ENCODE measurements around the gene KIF26B. TPM values are rescaled to one million over a fixed set of nuclear protein-coding genes. Genes with fewer than 3 reads are reported as not detected.

KIF26B gene
- total and polyA plus RNA-seq, 2 of the 4 experiments (the other 2 are of a cell fraction) = 0.53 to 0.54 TPM

DNA sequence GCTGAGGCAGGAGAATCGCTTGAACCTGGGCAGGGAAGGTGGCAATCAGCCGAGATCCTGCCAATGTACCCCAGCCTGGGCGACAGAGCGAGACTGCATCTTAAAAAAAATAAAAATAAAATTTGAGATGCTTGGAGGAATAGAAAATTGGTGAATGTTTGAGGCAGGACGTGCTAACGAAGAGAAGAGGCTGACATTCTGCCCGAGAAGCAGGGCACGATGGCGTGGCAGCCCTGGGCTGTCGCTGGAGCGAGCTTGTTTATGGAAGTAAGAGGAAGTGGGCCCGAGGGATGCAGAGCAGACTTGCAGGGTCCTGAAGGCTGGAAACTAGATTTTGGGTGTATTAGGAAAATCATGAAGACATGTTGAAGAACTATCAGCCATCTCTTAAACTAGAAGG is 92.6 kb downstream of the KIF26B start:
- H2BK20ac ChIP-seq (ENCODE audit: low read depth, low read length) = no peak overlapping the region
- H3K4me1 ChIP-seq (ENCODE audit: control insufficient read depth, insufficient read depth, low read length) = no peaks in the 10 kb centered on the region
- no peaks in the 10 kb centered on the region for H3K79me1 ChIP-seq (ENCODE audit: low read depth in 1 of 2, low read length in 2 of 2)
- 70% methylated on average over 2 of the region's 12 CpGs; no CpG with 5 or more reads in 1 of the 2 experiments for WGBS, 2 experiments (ENCODE audit: extremely low coverage in 2 of 2, insufficient read length in 1 of 2)
- no peak overlapping the region for H4K8ac ChIP-seq (ENCODE audit: low read depth in 2 of 2, low read length in 2 of 2)
- H2AFZ ChIP-seq (replicated peaks; ENCODE audit: low read length, poor library complexity) = no peak overlapping the region
- no peak overlapping the region for H3K4me2 ChIP-seq (ENCODE audit: low read depth, low read length)
- H3K27ac ChIP-seq (ENCODE audit: insufficient read depth, low read length) = no peak overlapping the region
- no peak for ATAC-seq (ENCODE audit: low read depth)
- ChIA-PET CTCF (interaction anchor here (0.6 kb wide), 2 partner anchors 24 to 634 kb away, joined by 3 read pairs; no protein-coding TSS in a partner anchor), POLR2A (ENCODE audit: unreplicated experiment) (no interaction called here)
- no peaks in the 10 kb centered on the region for H3K9me3 ChIP-seq (ENCODE audit: control insufficient read depth, insufficient read depth, low read length)
- no peak overlapping the region for H2BK15ac ChIP-seq (ENCODE audit: low read depth, low read length)
- H3K18ac ChIP-seq (ENCODE audit: low read depth, low read length) = no peak overlapping the region
- H2BK5ac ChIP-seq (ENCODE audit: low read depth, low read length, poor library complexity, severe bottlenecking) = no peak overlapping the region
- no peak overlapping the region for H2AK5ac ChIP-seq (ENCODE audit: low read depth, low read length)
- H3K23ac ChIP-seq (ENCODE audit: low read depth, low read length) = no peak overlapping the region
- H3K9ac ChIP-seq (ENCODE audit: low read depth, low read length) = no peak overlapping the region
- no peak overlapping the region for H3K14ac ChIP-seq (replicated peaks; ENCODE audit: low read depth, low read length)
- H2AK9ac ChIP-seq (replicated peaks; ENCODE audit: low read depth, low read length, poor library complexity) = no peak overlapping the region
- H4K20me1 ChIP-seq (ENCODE audit: insufficient read depth, low read length) = no peaks in the 10 kb centered on the region
- dilution Hi-C loops (cut with HindIII; ENCODE audit: low sequenced_read_pairs, unreplicated experiment) (no loop called here), intact Hi-C loops (cut with micrococcal nuclease) (no loop called here), in situ Hi-C loops (cut with MboI; ENCODE audit: low sequenced_read_pairs) (no loop called here)
- H3K36me3 ChIP-seq (ENCODE audit: control insufficient read depth, insufficient read depth, low read length) = peaks cover 7% of the 10 kb centered on the region
- no peaks in the 10 kb centered on the region for H3K27me3 ChIP-seq (ENCODE audit: control insufficient read depth, insufficient read depth, low read length)
- no TSS peak for BruUV-seq (replicated peaks)
- TF ChIP-seq RFX5 (IDR thresholded peaks at IDR 0.05; ENCODE audit: low read depth, low read length) = no peak
- no peak for TF ChIP-seq BHLHE40 (IDR thresholded peaks at IDR 0.05; ENCODE audit: low read depth, low read length)
- TF ChIP-seq CHD1 (IDR thresholded peaks at IDR 0.05; ENCODE audit: low read depth, low read length) = no peak
- no peak for TF ChIP-seq MAFK (IDR thresholded peaks at IDR 0.05; ENCODE audit: low read depth, low read length)
- no peak for TF ChIP-seq SMC3 (IDR thresholded peaks at IDR 0.05; ENCODE audit: low read depth, low read length)
- no peak for TF ChIP-seq FOS (IDR thresholded peaks at IDR 0.05; ENCODE audit: low read depth, low read length)
- no peak for TF ChIP-seq RAD21 (IDR thresholded peaks at IDR 0.05; ENCODE audit: low read length)
- TF ChIP-seq, protein P1, sequence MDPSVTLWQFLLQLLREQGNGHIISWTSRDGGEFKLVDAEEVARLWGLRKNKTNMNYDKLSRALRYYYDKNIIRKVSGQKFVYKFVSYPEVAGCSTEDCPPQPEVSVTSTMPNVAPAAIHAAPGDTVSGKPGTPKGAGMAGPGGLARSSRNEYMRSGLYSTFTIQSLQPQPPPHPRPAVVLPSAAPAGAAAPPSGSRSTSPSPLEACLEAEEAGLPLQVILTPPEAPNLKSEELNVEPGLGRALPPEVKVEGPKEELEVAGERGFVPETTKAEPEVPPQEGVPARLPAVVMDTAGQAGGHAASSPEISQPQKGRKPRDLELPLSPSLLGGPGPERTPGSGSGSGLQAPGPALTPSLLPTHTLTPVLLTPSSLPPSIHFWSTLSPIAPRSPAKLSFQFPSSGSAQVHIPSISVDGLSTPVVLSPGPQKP (IDR thresholded peaks at IDR 0.05; ENCODE audit: borderline replicate concordance, low read depth, low read length) = no peak
- H3K4ac ChIP-seq (ENCODE audit: low read depth, low read length) = no peak overlapping the region
- H4K91ac ChIP-seq (ENCODE audit: insufficient read depth, low read depth, low read length) = no peak overlapping the region
- no peak overlapping the region for H4K5ac ChIP-seq (ENCODE audit: low read depth, low read length)
- DNase-seq = no peak
- H3K56ac ChIP-seq (ENCODE audit: extremely low read depth, insufficient read depth, low read length) = no peak overlapping the region
- no peak overlapping the region for H2BK120ac ChIP-seq (ENCODE audit: low read depth, low read length)
- no peak overlapping the region for H3K4me3 ChIP-seq (ENCODE audit: insufficient read depth, low read depth, low read length)
- no peaks in the 10 kb centered on the region for H3K9me1 ChIP-seq (ENCODE audit: insufficient read depth, low read length)

Data from IMR-90 (cell line).